Adrenal gland (tissue), 5 donors: ENCODE data around the gene CERS2.

Experiments used
- POLR2A ChIP-seq, 2 donors: fragments of 450-650 bp; IDR thresholded peaks; one replicate each; pipeline ENCODE4 v1.6.1; 2017; ENCODE audit warnings: antibody characterized with exemption in 2 of 2, mild to moderate bottlenecking in 2 of 2, moderate library complexity in 1 of 2
- TF ChIP-seq, protein P1 (sequence below), 6 experiments: fragments of 450-650 bp in 4 of 6; fragments of 200-600 bp in 2 of 6; sonication (generic) in 1 of 6; IDR thresholded peaks; 1 replicate in 5 of 6; 2 replicates in 1 of 6; pipeline versions ENCODE4 v1.5.1 to v1.8.0; 2016 to 2021; ENCODE audit warnings: antibody characterized with exemption in 6 of 6, mild to moderate bottlenecking in 2 of 6, moderate library complexity in 1 of 6
- donor health status: DM: no; HTN: no; CAD: no.

DNA sequence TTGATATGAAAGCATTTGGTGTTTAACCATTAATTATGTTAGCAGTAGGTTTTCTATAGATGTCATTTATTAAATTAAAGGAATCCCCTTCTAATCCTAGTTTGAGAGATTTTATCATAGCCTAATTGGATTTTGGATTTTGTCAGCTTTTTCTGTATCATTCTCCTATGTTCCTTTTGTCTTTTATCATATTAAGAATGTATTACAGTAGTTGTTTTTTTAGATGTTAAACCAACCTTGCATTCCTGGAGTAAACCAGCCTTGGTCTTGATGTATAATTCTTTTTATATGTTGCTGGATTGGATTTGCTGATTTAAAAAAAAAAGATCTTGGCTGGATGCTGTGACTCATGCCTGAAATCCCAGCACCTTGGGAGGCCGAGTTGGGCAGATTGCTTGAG lies 42.9 kb downstream of the CERS2 start:
- TF ChIP-seq, protein P1, sequence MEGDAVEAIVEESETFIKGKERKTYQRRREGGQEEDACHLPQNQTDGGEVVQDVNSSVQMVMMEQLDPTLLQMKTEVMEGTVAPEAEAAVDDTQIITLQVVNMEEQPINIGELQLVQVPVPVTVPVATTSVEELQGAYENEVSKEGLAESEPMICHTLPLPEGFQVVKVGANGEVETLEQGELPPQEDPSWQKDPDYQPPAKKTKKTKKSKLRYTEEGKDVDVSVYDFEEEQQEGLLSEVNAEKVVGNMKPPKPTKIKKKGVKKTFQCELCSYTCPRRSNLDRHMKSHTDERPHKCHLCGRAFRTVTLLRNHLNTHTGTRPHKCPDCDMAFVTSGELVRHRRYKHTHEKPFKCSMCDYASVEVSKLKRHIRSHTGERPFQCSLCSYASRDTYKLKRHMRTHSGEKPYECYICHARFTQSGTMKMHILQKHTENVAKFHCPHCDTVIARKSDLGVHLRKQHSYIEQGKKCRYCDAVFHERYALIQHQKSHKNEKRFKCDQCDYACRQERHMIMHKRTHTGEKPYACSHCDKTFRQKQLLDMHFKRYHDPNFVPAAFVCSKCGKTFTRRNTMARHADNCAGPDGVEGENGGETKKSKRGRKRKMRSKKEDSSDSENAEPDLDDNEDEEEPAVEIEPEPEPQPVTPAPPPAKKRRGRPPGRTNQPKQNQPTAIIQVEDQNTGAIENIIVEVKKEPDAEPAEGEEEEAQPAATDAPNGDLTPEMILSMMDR (IDR thresholded peaks at IDR 0.05): no peak
- TF ChIP-seq POLR2A (IDR thresholded peaks at IDR 0.05): no peak
